Esophagus (tissue), 2 donors: ENCODE measurements around the gene SNX5. TPM values are rescaled to one million over a fixed set of nuclear protein-coding genes. Genes with fewer than 3 reads are reported as not detected.
"Not testable (repeated sequence)": the region's sequence is repeated elsewhere in the genome, so short reads cannot be mapped to it uniquely, and the experiment has no call there.

Experiments
- H3K27ac ChIP-seq, 2 donors: one replicate each; pipeline ENCODE4 v1.5.1; 2013; ENCODE audit warnings: low read depth in 2 of 2, mild to moderate bottlenecking in 2 of 2, inconsistent platforms in 1 of 2, low read length in 1 of 2, moderate library complexity in 1 of 2
- H3K27me3 ChIP-seq, 2 donors: one replicate each; pipeline ENCODE4 v1.6.1; 2013; ENCODE audit warnings: low read length in 2 of 2, control low read depth in 1 of 2, mild to moderate bottlenecking in 1 of 2; ENCODE audit not compliant: insufficient read depth in 2 of 2, control insufficient read depth in 1 of 2
- H3K36me3 ChIP-seq, 2 donors: one replicate each; pipeline ENCODE4 v1.6.1; 2013; ENCODE audit warnings: low read length in 1 of 2; ENCODE audit not compliant: control insufficient read depth in 2 of 2, insufficient read depth in 2 of 2
- H3K4me1 ChIP-seq, 2 donors: one replicate each; pipeline ENCODE4 v1.6.1; 2013; ENCODE audit warnings: low read length in 1 of 2; ENCODE audit not compliant: control insufficient read depth in 2 of 2, insufficient read depth in 2 of 2
- H3K4me3 ChIP-seq, 2 donors: one replicate each; pipeline ENCODE4 v1.5.1; 2013; ENCODE audit warnings: low read length in 2 of 2, mild to moderate bottlenecking in 2 of 2, low read depth in 1 of 2, moderate library complexity in 1 of 2
- H3K9me3 ChIP-seq, 2 donors: one replicate each; pipeline ENCODE4 v1.6.1; 2013; ENCODE audit warnings: mild to moderate bottlenecking in 2 of 2, low read depth in 1 of 2, low read length in 1 of 2, moderate library complexity in 1 of 2; ENCODE audit not compliant: control insufficient read depth in 2 of 2, insufficient read depth in 1 of 2
- WGBS, 2 donors: extraction: QIAGEN DNeasy Blood & Tissue Kit; methylation state at CpG; one replicate each; pipeline ENCODE4 v1.1.7; 2013; 5-methylcytosine and 5-hydroxymethylcytosine counted together
- polyA plus RNA-seq, 2 donors: library from polyadenylated mRNA; stranded (reverse); fragments of 200-250 nt; gene quantifications; one replicate each; pipeline ENCODE4 v1.2.3, GENCODE V29; 2013
- donor health status: healthy with polysubstance abuse.
- donor health status: Bipolar disorder and iron deficiency.

Gene SNX5
- polyA plus RNA-seq, 2 donors: 51.2 to 58.9 TPM

- peaks cover 0 to 7% of the 10 kb centered on the region in 2 donors for H3K4me1 ChIP-seq
- no peaks in the 10 kb centered on the region for H3K27me3 ChIP-seq
- WGBS, 2 donors: 26% methylated on average over 1 of the region's 1 CpG
- no peaks in the 10 kb centered on the region for H3K36me3 ChIP-seq
- H3K9me3 ChIP-seq: no peaks in the 10 kb centered on the region
- peak overlapping the region in 1 of 2 donors; percentile 45 for H3K27ac ChIP-seq
- H3K4me3 ChIP-seq: no peak overlapping the region
These were observed 7.0 kb downstream of the SNX5 start for GRCh38 chr20:17961587-17961940.

- no peak overlapping the region for H3K4me3 ChIP-seq
- peaks cover 0 to 7% of the 10 kb centered on the region in 2 donors for H3K4me1 ChIP-seq
- 32 to 44% methylated on average over 6 of the region's 6 CpGs for WGBS, 2 donors
These were observed 7.5 kb downstream of the SNX5 start for GRCh38 chr20:17960927-17961586.

DNA sequence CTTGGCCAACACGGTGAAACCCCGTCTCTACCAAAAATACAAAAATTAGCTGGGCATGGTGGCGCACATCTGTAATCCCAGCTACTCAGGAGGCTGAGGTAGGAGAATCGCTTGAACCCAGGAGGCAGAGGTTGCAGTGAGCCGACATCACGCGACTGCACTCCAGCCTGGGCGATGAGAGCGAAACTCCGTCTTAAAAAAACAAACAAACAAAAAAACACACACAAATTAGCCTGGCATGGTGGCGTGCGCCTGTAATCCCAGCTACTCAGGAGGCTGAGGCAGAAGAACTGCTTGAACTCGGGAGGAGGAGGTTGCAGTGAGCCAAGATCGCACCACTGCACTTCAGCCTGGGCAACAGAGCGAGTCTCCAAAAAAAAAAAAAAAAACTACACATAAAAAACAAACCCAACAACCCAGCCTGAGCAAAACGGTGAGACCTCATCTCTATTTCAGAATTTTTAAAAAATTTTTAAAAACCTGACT, 8.2 kb downstream of the SNX5 start:
- not testable (repeated sequence) for H3K4me3 ChIP-seq, H3K27me3 ChIP-seq, H3K36me3 ChIP-seq, H3K4me1 ChIP-seq, H3K9me3 ChIP-seq
- peak overlapping the region in 1 of 2 donors; percentile 18 for H3K27ac ChIP-seq
- 88 to 92% methylated on average over 16 of the region's 16 CpGs for WGBS, 2 donors

More at GRCh38 chr20:17960927-17961586, 7.5 kb downstream of the SNX5 start:
- Histone ChIP-seq H3K9me3 (no peaks in the 10 kb centered on the region), H3K36me3 (peaks cover 0 to 4% of the 10 kb centered on the region in 2 donors), H3K27ac (peak overlapping the region in 1 of 2 donors; percentile 70), H3K27me3 (no peaks in the 10 kb centered on the region)

DNA sequence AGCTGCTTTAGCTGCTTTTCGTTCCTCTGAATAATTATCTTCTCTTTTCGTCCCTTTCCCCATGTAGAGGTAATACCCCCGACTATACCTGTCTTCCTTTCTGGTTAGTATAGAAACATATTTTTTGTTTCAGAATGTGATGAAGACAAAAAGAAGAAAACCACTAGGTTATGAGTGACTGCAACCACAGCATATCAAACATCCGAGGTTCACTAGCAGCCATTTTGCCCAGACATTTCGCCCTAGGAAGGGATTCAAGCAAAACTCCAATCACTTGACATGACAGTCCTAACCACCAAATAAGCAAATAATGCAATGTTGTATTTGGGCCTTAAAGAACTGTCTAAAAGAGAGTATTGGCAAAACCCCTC, 9.4 kb downstream of the SNX5 start:
- 65 to 78% methylated on average over 5 of the region's 5 CpGs for WGBS, 2 donors
- H3K27ac ChIP-seq: peak overlapping the region in 1 of 2 donors; percentile 42

DNA sequence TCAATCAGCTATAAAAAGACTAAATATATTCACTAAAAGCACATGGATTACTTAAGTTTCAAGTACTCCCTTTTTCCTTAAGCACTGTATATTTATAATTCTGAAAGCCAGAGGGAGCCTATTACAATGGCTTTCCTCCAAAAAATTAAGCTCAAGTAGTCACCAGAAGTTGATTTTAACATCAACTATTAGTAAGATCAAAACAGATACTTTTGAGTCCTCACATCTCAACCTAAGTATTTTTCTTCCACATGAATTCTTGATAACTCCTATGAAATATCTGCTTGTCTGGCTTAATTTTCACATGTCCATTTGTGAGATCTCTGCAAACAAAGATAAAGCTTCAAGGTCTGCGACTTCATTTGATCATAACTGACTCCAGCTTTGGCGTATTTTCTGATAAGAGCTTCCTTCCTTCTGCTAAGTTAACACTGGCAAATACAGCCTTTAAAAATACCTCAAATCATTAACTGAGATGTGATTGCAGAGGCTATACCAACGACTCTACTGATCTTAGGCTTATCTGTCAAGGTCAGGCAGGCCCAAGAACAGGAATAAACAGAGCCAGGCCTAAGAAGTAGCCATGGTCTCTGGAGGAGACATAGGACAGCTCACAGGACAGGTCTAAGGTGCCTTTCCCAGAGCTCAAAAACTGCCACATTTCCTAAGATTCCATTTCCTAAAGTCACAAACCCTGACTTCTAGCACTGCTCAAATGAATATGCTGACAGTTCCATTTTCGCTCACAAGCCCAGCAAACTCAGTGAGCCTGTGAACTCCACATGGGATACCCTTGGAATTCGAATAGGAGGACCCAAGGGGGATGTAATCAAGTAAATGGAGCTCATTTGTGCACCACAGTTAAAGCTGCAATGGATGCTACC, 10.0 kb downstream of the SNX5 start:
- no peaks in the 10 kb centered on the region for H3K27me3 ChIP-seq
- 43 to 49% methylated on average over 5 of the region's 5 CpGs for WGBS, 2 donors
- peak overlapping the region; percentile 1 to 72 for H3K27ac ChIP-seq
- H3K36me3 ChIP-seq: peaks cover 4 to 8% of the 10 kb centered on the region in 2 donors
- peaks cover 0 to 5% of the 10 kb centered on the region in 2 donors for H3K4me1 ChIP-seq
- H3K4me3 ChIP-seq: no peak overlapping the region
- H3K9me3 ChIP-seq: no peaks in the 10 kb centered on the region

More for the DNA sequence above, 9.4 kb downstream of the SNX5 start:
- H3K36me3 ChIP-seq: peaks cover 4% of the 10 kb centered on the region in 2 donors
- peaks cover 0 to 5% of the 10 kb centered on the region in 2 donors for H3K4me1 ChIP-seq
- H3K4me3 ChIP-seq: no peak overlapping the region
- H3K27me3 ChIP-seq: no peaks in the 10 kb centered on the region
- H3K9me3 ChIP-seq: no peaks in the 10 kb centered on the region

DNA sequence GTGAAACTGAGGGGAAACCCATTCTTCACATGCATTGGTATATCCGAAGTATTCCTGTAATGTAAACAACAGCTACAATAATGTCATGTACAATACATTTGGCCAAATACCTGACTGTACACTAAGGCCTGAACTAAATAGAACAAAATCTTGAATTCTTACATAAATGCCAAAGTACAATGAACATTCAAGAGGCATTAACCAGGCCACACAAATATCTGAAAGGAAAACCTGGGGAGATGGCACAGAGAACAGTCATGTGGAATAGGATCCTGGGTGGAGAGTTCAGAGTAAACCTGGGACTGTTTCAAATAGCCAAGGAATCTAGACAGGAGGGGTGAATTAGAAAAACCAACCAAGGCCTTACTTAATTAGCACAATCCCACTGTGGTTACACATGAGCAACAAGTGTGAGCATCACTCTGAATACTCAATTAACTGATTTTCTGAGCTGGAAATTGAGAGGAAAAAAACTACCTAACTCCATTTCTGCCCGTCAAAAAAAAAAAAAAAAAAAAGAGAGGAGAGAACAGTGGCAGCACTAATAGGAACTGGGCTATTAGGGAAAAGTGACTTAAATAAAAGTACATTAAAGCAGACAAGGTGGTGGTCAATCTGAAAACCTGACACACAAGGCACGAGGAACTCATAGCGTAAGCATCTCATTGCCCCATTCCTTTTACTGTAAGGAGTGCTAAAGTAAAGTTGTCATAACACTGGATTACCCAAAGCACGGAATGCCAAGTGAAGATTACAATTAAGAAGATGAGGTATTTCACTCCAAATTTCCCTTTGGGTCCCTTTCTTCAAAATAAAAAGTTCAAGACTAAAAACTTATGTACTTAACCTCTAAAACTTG, 10.9 kb downstream of the SNX5 start:
- peak overlapping the region; percentile 23 to 36 for H3K27ac ChIP-seq
- H3K27me3 ChIP-seq: no peaks in the 10 kb centered on the region
- H3K36me3 ChIP-seq: peaks cover 6 to 9% of the 10 kb centered on the region in 2 donors
- H3K4me1 ChIP-seq: peaks cover 0 to 2% of the 10 kb centered on the region in 2 donors
- 39 to 50% methylated on average over 5 of the region's 5 CpGs for WGBS, 2 donors
- H3K4me3 ChIP-seq: no peak overlapping the region
- H3K9me3 ChIP-seq: no peaks in the 10 kb centered on the region

- no peak overlapping the region for H3K27ac ChIP-seq
- no peak overlapping the region for H3K4me3 ChIP-seq
- no peaks in the 10 kb centered on the region for H3K27me3 ChIP-seq
- WGBS, 2 donors: 81 to 88% methylated on average over 8 of the region's 8 CpGs
- no peaks in the 10 kb centered on the region for H3K9me3 ChIP-seq
- peaks cover 6 to 12% of the 10 kb centered on the region in 2 donors for H3K36me3 ChIP-seq
- peaks cover 0 to 2% of the 10 kb centered on the region in 2 donors for H3K4me1 ChIP-seq
These were observed 12.4 kb downstream of the SNX5 start for GRCh38 chr20:17956099-17956685.

GRCh38 chr20:17955302-17955701, 13.3 kb downstream of the SNX5 start:
- H3K9me3 ChIP-seq: no peaks in the 10 kb centered on the region
- no peak overlapping the region for H3K4me3 ChIP-seq
- H3K36me3 ChIP-seq: peaks cover 9 to 15% of the 10 kb centered on the region in 2 donors
- H3K4me1 ChIP-seq: peaks cover 0 to 2% of the 10 kb centered on the region in 2 donors
- WGBS, 2 donors: 50 to 60% methylated on average over 3 of the region's 3 CpGs
- no peaks in the 10 kb centered on the region for H3K27me3 ChIP-seq
- no peak overlapping the region for H3K27ac ChIP-seq

GRCh38 chr20:17953935-17954334, 14.7 kb downstream of the SNX5 start:
- H3K4me1 ChIP-seq: no peaks in the 10 kb centered on the region
- no peak overlapping the region for H3K4me3 ChIP-seq
- H3K27me3 ChIP-seq: no peaks in the 10 kb centered on the region
- H3K27ac ChIP-seq: no peak overlapping the region
- 96 to 98% methylated on average over 5 of the region's 5 CpGs for WGBS, 2 donors
- no peaks in the 10 kb centered on the region for H3K9me3 ChIP-seq
- peaks cover 11 to 22% of the 10 kb centered on the region in 2 donors for H3K36me3 ChIP-seq
